Peyer's patch (tissue), 4 donors: ENCODE data around the gene SS18L1.

Experiments used
- CTCF ChIP-seq, 6 experiments: fragments of 450-650 bp in 4 of 6; fragments of 200-600 bp in 2 of 6; sonication (generic) in 1 of 6; IDR thresholded peaks; one replicate each; pipeline ENCODE4 v1.5.1; 2017 to 2019; ENCODE audit warnings: antibody characterized with exemption in 6 of 6, mild to moderate bottlenecking in 3 of 6, moderate library complexity in 1 of 6
- POLR2A ChIP-seq, 2 donors: fragments of 450-650 bp; IDR thresholded peaks; one replicate each; pipeline ENCODE4 v1.5.1; 2017; ENCODE audit warnings: antibody characterized with exemption in 2 of 2, mild to moderate bottlenecking in 2 of 2, moderate library complexity in 2 of 2

- no peak for TF ChIP-seq CTCF (IDR thresholded peaks at IDR 0.05)
- TF ChIP-seq POLR2A (IDR thresholded peaks at IDR 0.05), result no peak
Measured at GRCh38 chr20:62205618-62206387, 62.2 kb downstream of the SS18L1 start.
